Tibial nerve (tissue), 4 donors: Measurements from ENCODE around the gene SSR4.

Source experiments
- CTCF ChIP-seq, 5 experiments: fragments of 200-600 bp in 3 of 5; fragments of 450-650 bp in 2 of 5; sonication (generic) in 3 of 5; IDR thresholded peaks; one replicate each; pipeline ENCODE4 v1.5.1; 2016 to 2019; ENCODE audit warnings: antibody characterized with exemption in 5 of 5, mild to moderate bottlenecking in 3 of 5, moderate library complexity in 2 of 5
- EP300 ChIP-seq, 2 donors: sonication (generic); formaldehyde crosslinking; IDR thresholded peaks; one replicate each; pipeline ENCODE4 v1.6.1; 2017; ENCODE audit warnings: antibody characterized with exemption in 2 of 2, mild to moderate bottlenecking in 1 of 2
- POLR2A ChIP-seq, 2 donors: fragments of 450-650 bp; IDR thresholded peaks; one replicate each; pipeline ENCODE4 v1.6.1; 2017; ENCODE audit warnings: antibody characterized with exemption in 2 of 2, mild to moderate bottlenecking in 2 of 2, moderate library complexity in 2 of 2

DNA sequence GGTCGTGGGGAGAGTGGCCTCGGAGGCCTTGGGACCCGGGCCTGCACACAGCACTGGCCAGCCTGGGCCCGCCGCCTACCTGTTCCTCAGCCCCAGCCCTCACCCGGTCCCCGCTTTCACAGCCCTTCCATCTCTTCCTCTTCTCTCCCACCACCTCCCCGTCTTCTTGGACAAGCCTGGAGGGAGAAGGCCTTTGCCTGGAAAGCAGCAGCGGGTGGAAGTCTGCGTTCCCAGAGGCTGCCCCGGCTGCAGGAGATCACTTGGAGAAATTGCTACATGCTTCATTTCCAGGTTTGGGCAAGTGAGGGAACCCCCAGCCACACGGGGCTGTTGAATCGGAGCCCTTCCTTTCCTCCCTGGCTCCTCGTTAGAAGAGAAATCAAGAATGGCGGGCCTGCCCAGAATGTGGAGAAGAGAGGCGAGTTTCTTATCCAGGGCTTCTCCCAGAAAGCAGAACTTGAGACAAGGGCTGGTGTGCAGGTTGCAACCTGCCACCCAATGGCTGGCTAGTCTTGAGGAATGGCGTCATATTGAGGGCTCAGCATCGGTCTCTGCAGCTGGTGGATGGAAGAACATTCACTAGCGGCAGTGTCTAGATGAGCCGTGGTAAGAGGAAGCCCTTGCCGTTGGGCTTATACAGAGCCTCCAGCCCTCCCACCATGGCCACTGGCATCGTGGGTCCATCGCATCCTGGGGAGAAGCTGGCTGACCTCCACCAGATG is 37.1 kb downstream of the SSR4 start:
- no peak for TF ChIP-seq CTCF (IDR thresholded peaks at IDR 0.05)
- no peak for TF ChIP-seq POLR2A (IDR thresholded peaks at IDR 0.05)
- TF ChIP-seq EP300 (IDR thresholded peaks at IDR 0.05) = no peak
